ENCODE data around the gene PHACTR2.

PHACTR2 gene

DNA sequence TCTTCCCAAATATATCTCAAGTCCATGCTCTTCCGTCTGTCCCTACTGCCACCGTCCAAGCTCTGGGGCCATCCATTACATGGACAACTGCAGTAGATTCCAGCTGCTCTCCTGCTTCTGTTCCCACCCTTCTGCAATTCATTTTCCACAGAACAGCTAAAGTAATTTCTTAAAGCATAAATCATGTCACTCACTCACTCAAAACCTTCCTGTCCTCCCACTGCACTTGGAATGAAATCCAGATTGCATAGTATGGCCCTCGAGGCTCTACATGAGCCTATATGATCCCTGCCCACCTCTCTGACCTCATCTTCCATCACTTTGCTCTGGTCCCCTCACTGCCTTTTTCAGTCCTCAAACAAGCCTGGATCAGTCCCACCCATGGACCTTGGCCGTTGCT, 10.9 kb downstream of the PHACTR2 start:
- H3K27me3 ChIP-seq (replicated peaks; ENCODE audit: insufficient read depth, low read length): no peaks in the 10 kb centered on the region
- H2AFZ ChIP-seq (ENCODE audit: low read length): no peak overlapping the region
- no peak overlapping the region for H3K27ac ChIP-seq (ENCODE audit: low read length)
- no peak for TF ChIP-seq EZH2phosphoT487 (IDR thresholded peaks at IDR 0.05; ENCODE audit: low read length)
- TF ChIP-seq EZH2 (optimal IDR thresholded peaks at IDR 0.05; ENCODE audit: low read depth, low read length): no peak
- TF ChIP-seq CTCF (IDR thresholded peaks at IDR 0.05; ENCODE audit: low read length): no peak
- no peaks in the 10 kb centered on the region for H3K36me3 ChIP-seq (replicated peaks; ENCODE audit: insufficient read depth, low read length)
- no peak overlapping the region for H3K4me2 ChIP-seq (ENCODE audit: low read depth, low read length)
- no peaks in the 10 kb centered on the region for H3K9me3 ChIP-seq (replicated peaks; ENCODE audit: insufficient read depth, low read length)
- no peaks in the 10 kb centered on the region for H4K20me1 ChIP-seq (ENCODE audit: insufficient read depth, low read length)
- no peaks in the 10 kb centered on the region for H3K9me2 ChIP-seq (replicated peaks; ENCODE audit: insufficient read depth, low read length)
- DNase-seq: no peak
- H3F3A ChIP-seq (ENCODE audit: insufficient read depth, low read length): no peaks in the 10 kb centered on the region
- H3K4me1 ChIP-seq (ENCODE audit: low read length): no peaks in the 10 kb centered on the region
- H3K9ac ChIP-seq (ENCODE audit: low read length): no peak overlapping the region
- no peaks in the 10 kb centered on the region for H3K79me2 ChIP-seq (ENCODE audit: low read length)
- H3K4me3 ChIP-seq (ENCODE audit: low read length): no peak overlapping the region

DNA sequence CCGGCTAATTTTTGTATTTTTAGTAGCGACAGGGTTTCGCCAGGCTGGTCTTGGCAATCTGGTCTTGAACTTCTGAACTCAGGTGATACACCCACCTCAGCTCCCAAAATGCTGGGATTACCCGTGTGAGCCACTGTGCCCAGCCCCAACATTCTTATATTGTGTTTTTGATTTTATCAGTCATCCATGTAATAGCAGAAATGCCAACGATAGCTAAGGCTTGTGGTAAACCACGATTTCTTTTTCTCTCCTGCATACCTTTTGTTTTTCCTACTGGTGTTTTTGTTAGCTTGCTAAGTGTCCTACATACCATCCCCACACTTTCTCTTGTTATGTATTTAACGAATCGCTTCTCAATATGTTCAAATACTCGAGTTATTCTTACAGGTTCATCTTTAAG, 12.1 kb downstream of the PHACTR2 start:
- TF ChIP-seq EZH2 (optimal IDR thresholded peaks at IDR 0.05; ENCODE audit: low read depth, low read length) (no peak), EZH2phosphoT487 (IDR thresholded peaks at IDR 0.05; ENCODE audit: low read length) (no peak), CTCF (IDR thresholded peaks at IDR 0.05; ENCODE audit: low read length) (no peak)
- no peak overlapping the region for H3K27ac ChIP-seq (ENCODE audit: low read length)
- H2AFZ ChIP-seq (ENCODE audit: low read length): no peak overlapping the region
- no peaks in the 10 kb centered on the region for H3K36me3 ChIP-seq (replicated peaks; ENCODE audit: insufficient read depth, low read length)
- no peak overlapping the region for H3K4me3 ChIP-seq (ENCODE audit: low read length)
- H3K9me2 ChIP-seq (replicated peaks; ENCODE audit: insufficient read depth, low read length): no peaks in the 10 kb centered on the region
- no peak overlapping the region for H3K9ac ChIP-seq (ENCODE audit: low read length)
- no peaks in the 10 kb centered on the region for H3K4me1 ChIP-seq (ENCODE audit: low read length)
- no peak for DNase-seq
- H3K4me2 ChIP-seq (ENCODE audit: low read depth, low read length): no peak overlapping the region
- no peaks in the 10 kb centered on the region for H4K20me1 ChIP-seq (ENCODE audit: insufficient read depth, low read length)
- no peaks in the 10 kb centered on the region for H3K9me3 ChIP-seq (replicated peaks; ENCODE audit: insufficient read depth, low read length)
- no peaks in the 10 kb centered on the region for H3K79me2 ChIP-seq (ENCODE audit: low read length)
- no peaks in the 10 kb centered on the region for H3K27me3 ChIP-seq (replicated peaks; ENCODE audit: insufficient read depth, low read length)
- no peaks in the 10 kb centered on the region for H3F3A ChIP-seq (ENCODE audit: insufficient read depth, low read length)

DNA sequence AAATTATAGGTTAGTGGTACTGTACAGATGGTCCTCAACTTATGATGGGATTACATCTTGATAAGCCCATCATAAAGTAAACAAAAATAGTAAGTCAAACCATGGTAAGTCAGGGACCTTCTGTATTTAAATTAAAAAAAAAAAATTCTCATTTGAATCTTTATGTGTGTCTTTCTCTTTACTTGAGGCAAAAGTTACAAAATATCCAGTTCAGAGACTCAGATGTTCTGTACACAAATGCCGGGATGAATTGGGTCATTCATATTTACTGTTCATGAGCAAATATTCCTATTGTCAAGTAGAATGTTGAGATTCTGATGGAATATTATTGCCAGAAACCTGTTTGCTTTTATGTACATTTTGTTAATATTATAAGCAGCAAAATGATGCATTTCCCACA, 13.4 kb downstream of the PHACTR2 start:
- H3F3A ChIP-seq (ENCODE audit: insufficient read depth, low read length): no peaks in the 10 kb centered on the region
- no peaks in the 10 kb centered on the region for H3K9me2 ChIP-seq (replicated peaks; ENCODE audit: insufficient read depth, low read length)
- TF ChIP-seq EZH2 (optimal IDR thresholded peaks at IDR 0.05; ENCODE audit: low read depth, low read length): no peak
- no peak for TF ChIP-seq CTCF (IDR thresholded peaks at IDR 0.05; ENCODE audit: low read length)
- TF ChIP-seq EZH2phosphoT487 (IDR thresholded peaks at IDR 0.05; ENCODE audit: low read length): no peak
- H3K27me3 ChIP-seq (replicated peaks; ENCODE audit: insufficient read depth, low read length): no peaks in the 10 kb centered on the region
- DNase-seq: no peak
- H3K9ac ChIP-seq (ENCODE audit: low read length): no peak overlapping the region
- no peak overlapping the region for H2AFZ ChIP-seq (ENCODE audit: low read length)
- H3K36me3 ChIP-seq (replicated peaks; ENCODE audit: insufficient read depth, low read length): no peaks in the 10 kb centered on the region
- H3K4me3 ChIP-seq (ENCODE audit: low read length): no peak overlapping the region
- no peak overlapping the region for H3K4me2 ChIP-seq (ENCODE audit: low read depth, low read length)
- H3K9me3 ChIP-seq (replicated peaks; ENCODE audit: insufficient read depth, low read length): no peaks in the 10 kb centered on the region
- H3K4me1 ChIP-seq (ENCODE audit: low read length): no peaks in the 10 kb centered on the region
- H4K20me1 ChIP-seq (ENCODE audit: insufficient read depth, low read length): no peaks in the 10 kb centered on the region
- H3K27ac ChIP-seq (ENCODE audit: low read length): no peak overlapping the region
- H3K79me2 ChIP-seq (ENCODE audit: low read length): no peaks in the 10 kb centered on the region

Data from MM.1S (cell line).